ENCODE results near the gene CTXND2.
"Not testable (repeated sequence)": the region's sequence is repeated elsewhere in the genome, so short reads cannot be mapped to it uniquely, and the experiment has no call there.

CTXND2 gene

DNA sequence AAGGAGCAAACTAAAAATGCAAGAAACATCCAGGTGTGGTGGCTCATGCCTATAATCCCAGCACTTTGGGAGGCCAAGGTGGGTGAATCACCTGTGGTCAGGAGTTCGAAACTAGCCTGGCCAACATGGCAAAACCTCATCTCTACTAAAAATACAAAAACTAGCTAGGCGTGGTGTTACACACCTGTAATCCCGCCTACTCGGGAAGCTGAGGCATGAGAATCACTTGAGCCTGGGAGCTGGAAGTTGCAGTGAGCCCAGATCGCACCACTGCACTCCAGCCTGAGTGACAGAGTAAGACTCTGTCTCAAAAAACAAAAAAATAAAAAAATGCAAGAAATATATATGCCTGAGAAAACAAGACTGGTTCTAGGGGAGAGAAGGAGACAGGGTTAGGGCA, 3.8 kb upstream of the CTXND2 start:
- DNase-seq (ENCODE audit: extremely low spot score, insufficient read length, low read depth); FAIRE-seq: not testable (repeated sequence)

DNA sequence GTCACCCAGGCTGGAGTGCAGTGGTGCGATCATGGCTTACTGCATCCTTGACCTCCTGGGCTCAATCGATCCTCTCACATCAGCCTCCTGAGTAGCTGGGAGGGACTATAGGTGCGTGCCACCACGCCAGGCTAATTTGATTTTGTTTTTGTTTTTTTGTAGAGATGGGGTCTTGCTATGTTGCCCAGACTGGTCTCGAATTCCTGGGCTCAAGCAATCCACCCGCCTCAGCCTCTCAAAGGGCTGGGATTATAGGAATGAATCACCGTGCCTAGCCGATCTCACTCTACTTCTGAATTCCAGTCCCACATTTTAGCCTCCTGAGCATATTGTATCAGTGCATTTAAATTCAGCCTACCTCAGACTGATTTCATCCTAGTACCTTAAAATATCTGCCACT, 1.8 kb downstream of the CTXND2 start:
- DNase-seq (ENCODE audit: extremely low spot score, insufficient read length, low read depth) (no peak), FAIRE-seq (no peak)

DNA sequence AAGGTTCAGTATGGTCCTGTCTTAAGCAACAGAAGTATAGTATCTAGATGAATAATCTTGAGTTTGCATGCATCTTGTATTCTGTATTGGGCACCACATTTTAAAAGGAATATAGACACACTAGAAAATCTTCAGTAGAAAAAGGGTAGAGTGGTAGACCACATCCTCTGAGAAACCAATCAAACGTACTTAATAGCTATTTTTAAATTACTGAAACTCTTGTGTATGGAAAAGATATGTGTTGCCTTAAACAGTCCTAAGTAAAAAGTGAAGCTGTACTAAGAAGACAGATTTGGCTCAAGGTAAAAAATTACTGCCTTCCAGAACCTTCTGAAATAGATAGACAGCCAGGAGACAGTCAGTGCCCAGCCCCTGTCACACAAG, 3.1 kb downstream of the CTXND2 start:
- FAIRE-seq (peak; percentile 84), DNase-seq (ENCODE audit: extremely low spot score, insufficient read length, low read depth) (no peak)

DNA sequence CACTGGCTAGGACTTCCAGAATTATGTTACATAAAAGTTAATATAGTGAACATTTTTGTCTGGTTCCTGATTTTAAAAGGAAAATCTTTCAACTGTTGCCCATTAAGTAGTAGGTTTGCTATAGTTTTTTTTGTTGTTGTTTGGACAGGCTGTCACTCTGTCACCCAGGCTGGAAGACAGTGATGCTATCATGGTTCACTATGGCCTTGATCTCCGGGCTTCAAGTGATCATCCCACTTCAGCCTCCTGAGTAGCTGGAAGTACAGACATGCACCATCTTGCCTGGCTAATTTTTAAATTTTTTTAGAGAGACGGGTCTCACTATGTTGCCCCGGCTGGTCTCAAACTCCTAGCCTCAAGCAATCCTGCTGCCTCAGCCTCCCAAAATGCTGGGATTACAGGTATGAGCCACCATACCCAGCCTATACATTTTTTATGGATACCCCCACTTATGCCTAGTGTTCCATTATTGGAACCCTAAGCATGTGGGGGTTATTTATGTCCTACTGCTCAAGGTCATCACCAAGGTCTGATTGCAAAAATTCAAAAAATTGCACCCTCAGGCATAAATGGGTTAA, 6.5 kb downstream of the CTXND2 start:
- no peak for DNase-seq (ENCODE audit: extremely low spot score, insufficient read length, low read depth)
- no peak for FAIRE-seq

DNA sequence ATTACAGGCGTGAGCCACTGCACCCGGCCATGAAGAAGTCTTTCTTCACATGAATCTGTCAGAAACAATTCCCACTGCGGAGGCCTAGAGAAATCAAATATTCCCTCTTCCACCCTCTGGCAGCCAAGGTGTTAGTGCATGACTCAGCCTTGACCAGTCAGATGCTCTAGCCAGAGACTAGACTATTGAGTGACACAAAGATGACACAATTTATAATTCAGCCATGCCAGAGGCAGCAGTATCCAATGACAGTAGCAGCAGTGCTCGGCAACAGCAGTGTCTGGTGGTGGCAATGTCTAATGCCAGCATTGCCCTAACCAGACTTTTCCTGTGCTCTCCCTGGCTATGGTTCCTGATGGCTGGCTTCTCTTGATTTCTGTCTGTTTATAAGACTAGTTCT, 8.7 kb downstream of the CTXND2 start:
- FAIRE-seq, result no peak
- no peak for DNase-seq (ENCODE audit: extremely low spot score, insufficient read length, low read depth)

GRCh38 chr1:150899795-150900194, 12.9 kb downstream of the CTXND2 start:
- DNase-seq (ENCODE audit: extremely low spot score, insufficient read length, low read depth); FAIRE-seq: not testable (repeated sequence)

GRCh38 chr1:150902346-150902745, 15.4 kb downstream of the CTXND2 start:
- DNase-seq (ENCODE audit: extremely low spot score, insufficient read length, low read depth) (no peak), FAIRE-seq (no peak)

- FAIRE-seq, result no peak
- DNase-seq (ENCODE audit: extremely low spot score, insufficient read length, low read depth), result no peak
Observed at GRCh38 chr1:150902751-150903150, 15.8 kb downstream of the CTXND2 start.

- DNase-seq (ENCODE audit: extremely low spot score, insufficient read length, low read depth), result no peak
Observed at GRCh38 chr1:150905301-150905700, 18.4 kb downstream of the CTXND2 start.

DNA sequence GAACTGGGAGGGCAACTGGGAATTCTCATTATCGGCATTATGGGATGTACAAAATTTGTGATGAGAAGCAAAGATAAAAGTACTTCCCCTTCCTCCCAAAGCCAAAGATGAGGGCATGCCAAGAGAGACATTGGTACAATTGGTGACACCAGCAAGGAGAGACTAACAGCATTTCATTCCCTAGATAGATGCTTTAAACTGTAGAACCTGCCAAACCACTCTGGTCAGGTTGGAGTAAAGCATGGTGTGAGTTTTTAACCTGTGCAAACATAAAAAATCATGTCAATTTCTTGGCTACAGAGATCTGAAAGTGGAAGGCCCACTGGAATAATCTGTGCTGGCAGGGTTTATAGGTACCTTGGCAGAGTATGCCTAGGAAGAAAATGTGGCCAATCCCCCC, 19.4 kb downstream of the CTXND2 start:
- DNase-seq (ENCODE audit: extremely low spot score, insufficient read length, low read depth), result no peak
- FAIRE-seq, result no peak

More at GRCh38 chr1:150905301-150905700, 18.4 kb downstream of the CTXND2 start:
- no peak for FAIRE-seq

- FAIRE-seq, result no peak
Observed at GRCh38 chr1:150906813-150907212, 19.9 kb downstream of the CTXND2 start.

GRCh38 chr1:150909585-150910180, 22.7 kb downstream of the CTXND2 start:
- DNase-seq (ENCODE audit: extremely low spot score, insufficient read length, low read depth), result no peak
- no peak for FAIRE-seq

More at GRCh38 chr1:150906813-150907212, 19.9 kb downstream of the CTXND2 start:
- DNase-seq (ENCODE audit: extremely low spot score, insufficient read length, low read depth), result no peak

- no peak for DNase-seq (ENCODE audit: extremely low spot score, insufficient read length, low read depth)
- FAIRE-seq, result no peak
Observed at GRCh38 chr1:150912623-150913022, 25.7 kb downstream of the CTXND2 start.

GRCh38 chr1:150917387-150917786, 30.5 kb downstream of the CTXND2 start:
- no peak for DNase-seq (ENCODE audit: extremely low spot score, insufficient read length, low read depth)
- FAIRE-seq, result no peak

DNA sequence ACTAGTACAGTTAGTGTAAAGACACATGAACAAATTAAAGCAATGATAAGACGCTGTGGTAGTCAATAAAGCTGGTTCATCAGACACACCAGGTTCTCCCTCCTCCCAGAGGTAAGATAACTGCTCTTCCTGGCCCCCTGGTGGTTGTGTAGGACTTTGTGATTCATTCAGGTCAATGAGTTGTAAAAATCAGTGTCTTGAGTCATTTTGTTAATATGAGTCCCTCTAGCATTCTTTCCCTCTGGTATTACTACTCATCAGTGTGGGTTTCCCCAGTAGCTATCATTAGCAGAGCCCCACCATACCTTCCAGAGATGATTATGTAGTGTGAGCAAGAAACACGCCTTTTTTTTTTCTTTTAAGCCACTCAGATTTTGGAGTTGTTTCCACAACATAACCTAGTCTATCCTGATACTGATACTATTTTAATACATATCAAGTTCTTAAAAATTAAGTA, 35.6 kb downstream of the CTXND2 start:
- FAIRE-seq (peak; percentile 91), DNase-seq (ENCODE audit: extremely low spot score, insufficient read length, low read depth) (peak; percentile 60)

DNA sequence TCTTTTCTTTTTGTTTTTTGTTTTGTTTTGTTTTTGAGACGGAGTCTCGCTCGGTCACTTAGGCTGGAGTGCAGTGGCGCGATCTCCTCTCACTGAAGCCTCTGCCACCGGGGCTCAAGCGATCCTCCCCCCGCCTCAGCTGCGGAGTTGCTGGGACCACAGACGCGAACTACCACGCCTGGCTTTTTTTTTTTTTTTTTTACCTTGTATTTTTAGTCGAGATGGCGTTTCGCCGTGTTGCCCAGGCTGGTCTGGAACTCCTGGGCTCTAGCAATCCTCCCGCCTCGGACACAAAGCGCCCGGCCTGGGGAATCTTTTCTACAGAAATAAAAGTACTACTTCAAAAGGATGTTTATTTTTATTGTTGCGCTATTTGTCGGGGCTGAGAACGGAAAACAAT, 38.1 kb downstream of the CTXND2 start:
- no peak for DNase-seq (ENCODE audit: extremely low spot score, insufficient read length, low read depth)
- no peak for FAIRE-seq

GRCh38 chr1:150926097-150926741, 39.3 kb downstream of the CTXND2 start, which contains the start of gene SETDB1:
Gene SETDB1, plus strand, starts transcription at chr1:150926363. Its CDS starts 1,352 bp downstream, at chr1:150927715.
- DNase-seq (ENCODE audit: extremely low spot score, insufficient read length, low read depth), result peak; percentile 75
- peak; percentile 99 for FAIRE-seq

GRCh38 chr1:150927624-150928023, 40.7 kb downstream of the CTXND2 start:
- FAIRE-seq (no peak), DNase-seq (ENCODE audit: extremely low spot score, insufficient read length, low read depth) (no peak)

GRCh38 chr1:150928286-150928685, 41.4 kb downstream of the CTXND2 start:
- no peak for DNase-seq (ENCODE audit: extremely low spot score, insufficient read length, low read depth)
- no peak for FAIRE-seq

DNA sequence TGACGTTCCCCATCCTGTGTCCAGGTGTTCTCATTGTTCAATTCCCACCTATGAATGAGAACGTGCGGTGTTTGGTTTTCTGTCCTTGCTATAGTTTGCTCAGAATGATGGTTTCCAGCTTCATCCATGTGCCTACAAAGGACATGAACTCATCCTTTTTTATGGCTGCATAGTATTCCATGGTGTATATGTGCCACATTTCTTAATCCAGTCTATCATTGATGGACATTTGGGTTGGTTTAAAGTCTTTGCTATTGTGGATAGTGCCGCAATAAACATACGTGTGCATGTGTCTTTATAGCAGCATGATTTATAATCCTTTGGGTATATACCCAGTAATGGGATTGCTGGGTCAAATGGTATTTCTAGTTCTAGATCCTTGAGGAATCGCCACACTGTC, 41.8 kb downstream of the CTXND2 start:
- not testable (repeated sequence) for FAIRE-seq; DNase-seq (ENCODE audit: extremely low spot score, insufficient read length, low read depth)

DNA sequence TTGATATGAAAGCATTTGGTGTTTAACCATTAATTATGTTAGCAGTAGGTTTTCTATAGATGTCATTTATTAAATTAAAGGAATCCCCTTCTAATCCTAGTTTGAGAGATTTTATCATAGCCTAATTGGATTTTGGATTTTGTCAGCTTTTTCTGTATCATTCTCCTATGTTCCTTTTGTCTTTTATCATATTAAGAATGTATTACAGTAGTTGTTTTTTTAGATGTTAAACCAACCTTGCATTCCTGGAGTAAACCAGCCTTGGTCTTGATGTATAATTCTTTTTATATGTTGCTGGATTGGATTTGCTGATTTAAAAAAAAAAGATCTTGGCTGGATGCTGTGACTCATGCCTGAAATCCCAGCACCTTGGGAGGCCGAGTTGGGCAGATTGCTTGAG, 44.8 kb downstream of the CTXND2 start:
- FAIRE-seq, result no peak
- DNase-seq (ENCODE audit: extremely low spot score, insufficient read length, low read depth), result no peak

All from GM18507 (cell line).